ENCODE data around the gene NFE2L1.
"Not testable (repeated sequence)": the region's sequence is repeated elsewhere in the genome, so short reads cannot be mapped to it uniquely, and the experiment has no call there.

The NFE2L1 gene

DNA sequence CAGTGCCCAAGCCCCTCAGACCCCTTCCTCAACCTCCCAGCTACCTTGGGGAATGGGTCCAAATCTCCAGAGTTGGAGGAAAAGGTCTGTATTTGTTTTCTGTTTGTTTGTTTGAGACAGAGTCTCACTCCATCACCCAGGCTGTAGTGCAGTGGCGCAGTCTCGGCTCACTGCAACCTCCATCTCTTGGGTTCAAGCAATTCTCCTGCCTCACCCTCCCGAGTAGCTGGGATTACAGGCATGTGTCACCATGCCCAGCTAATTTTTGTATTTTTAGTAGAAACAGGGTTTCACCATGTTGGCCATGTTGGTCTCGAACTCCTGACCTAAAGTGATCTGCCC is 30.4 kb upstream of the NFE2L1 start:
- not testable (repeated sequence) for H2AK5ac ChIP-seq (ENCODE audit: low read depth, low read length); H4K91ac ChIP-seq (ENCODE audit: low read depth, low read length, poor library complexity); H4K8ac ChIP-seq (ENCODE audit: low read depth, low read length); H2BK5ac ChIP-seq (ENCODE audit: low read length); H2BK15ac ChIP-seq (ENCODE audit: low read length); H3K4me3 ChIP-seq (ENCODE audit: low read length in 2 of 2); H3K9me3 ChIP-seq (replicated peaks in 1 of 2; ENCODE audit: control insufficient read depth in 2 of 2, insufficient read depth in 1 of 2, low read depth in 1 of 2, low read length in 2 of 2); H3K27me3 ChIP-seq (ENCODE audit: control insufficient read depth in 3 of 3, insufficient read depth in 3 of 3, low read depth in 1 of 3, low read length in 3 of 3); H3K18ac ChIP-seq (ENCODE audit: low read length); H2AFZ ChIP-seq (ENCODE audit: low read length); H3K23ac ChIP-seq (ENCODE audit: low read depth, low read length, poor library complexity); H3K36me3 ChIP-seq (replicated peaks in 1 of 2; ENCODE audit: control insufficient read depth in 2 of 2, insufficient read depth in 2 of 2, low read length in 2 of 2); H3K79me1 ChIP-seq (ENCODE audit: low read depth, low read length); H3K4me2 ChIP-seq (ENCODE audit: insufficient read depth, low read length, poor library complexity, severe bottlenecking); H2BK12ac ChIP-seq (ENCODE audit: low read length); DNase-seq (ENCODE audit: low spot score); H3K27ac ChIP-seq (replicated peaks; ENCODE audit: low read length); H3K4ac ChIP-seq (ENCODE audit: low read length); H3K9ac ChIP-seq (ENCODE audit: low read depth, low read length, poor library complexity); H2BK120ac ChIP-seq (ENCODE audit: low read depth, low read length); H3K14ac ChIP-seq (ENCODE audit: low read length)
- H3K4me1 ChIP-seq (ENCODE audit: control insufficient read depth in 2 of 2, insufficient read depth in 1 of 2, low read depth in 1 of 2, low read length in 2 of 2), result peaks cover 30 to 35% of the 10 kb centered on the region in 2 donors
- no CpG with 5 or more reads among the region's 4 CpGs for WGBS, 2 donors (ENCODE audit: extremely low coverage in 2 of 2, insufficient read length in 2 of 2, insufficient replicate concordance in 1 of 2)

DNA sequence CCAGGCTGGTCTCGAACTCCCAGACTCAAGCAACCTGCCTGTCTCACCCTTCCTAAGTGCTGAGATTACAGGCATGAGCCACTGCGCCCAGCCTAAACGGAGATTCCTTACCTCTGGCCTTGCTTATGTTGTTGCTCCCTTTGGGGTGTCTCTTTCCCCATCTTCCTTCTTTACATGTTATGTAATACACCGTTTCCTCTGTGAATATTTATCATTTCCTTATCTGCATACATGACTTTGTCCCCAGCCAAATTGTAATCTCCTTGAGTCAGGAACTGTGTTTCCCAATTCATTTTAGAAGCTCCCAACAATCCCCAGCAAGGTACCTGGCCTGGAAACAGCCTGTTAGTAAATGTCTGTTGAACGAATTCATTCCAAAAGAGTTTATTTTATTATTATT is 26.2 kb upstream of the NFE2L1 start:
- Histone ChIP-seq H3K27ac (replicated peaks; ENCODE audit: low read length) (no peak overlapping the region), H3K4me1 (ENCODE audit: control insufficient read depth in 2 of 2, insufficient read depth in 1 of 2, low read depth in 1 of 2, low read length in 2 of 2) (peaks cover 16 to 31% of the 10 kb centered on the region in 2 donors), H2BK5ac (ENCODE audit: low read length) (no peak overlapping the region), H3K23ac (ENCODE audit: low read depth, low read length, poor library complexity) (no peak overlapping the region), H2BK120ac (ENCODE audit: low read depth, low read length) (no peak overlapping the region), H3K79me1 (ENCODE audit: low read depth, low read length) (no peaks in the 10 kb centered on the region), H3K4ac (ENCODE audit: low read length) (no peak overlapping the region), H4K8ac (ENCODE audit: low read depth, low read length) (no peak overlapping the region), H3K9me3 (replicated peaks in 1 of 2; ENCODE audit: control insufficient read depth in 2 of 2, insufficient read depth in 1 of 2, low read depth in 1 of 2, low read length in 2 of 2) (no peaks in the 10 kb centered on the region), H2BK15ac (ENCODE audit: low read length) (no peak overlapping the region), H2BK12ac (ENCODE audit: low read length) (no peak overlapping the region), H3K36me3 (replicated peaks in 1 of 2; ENCODE audit: control insufficient read depth in 2 of 2, insufficient read depth in 2 of 2, low read length in 2 of 2) (no peaks in the 10 kb centered on the region), H2AK5ac (ENCODE audit: low read depth, low read length) (no peak overlapping the region), H3K4me2 (ENCODE audit: insufficient read depth, low read length, poor library complexity, severe bottlenecking) (no peak overlapping the region), H3K4me3 (ENCODE audit: low read length in 2 of 2) (no peak overlapping the region), H3K14ac (ENCODE audit: low read length) (no peak overlapping the region), H4K91ac (ENCODE audit: low read depth, low read length, poor library complexity) (no peak overlapping the region), H3K27me3 (ENCODE audit: control insufficient read depth in 3 of 3, insufficient read depth in 3 of 3, low read depth in 1 of 3, low read length in 3 of 3) (peaks cover 0 to 15% (median 0%) of the 10 kb centered on the region in 3 experiments), H3K18ac (ENCODE audit: low read length) (no peak overlapping the region), H3K9ac (ENCODE audit: low read depth, low read length, poor library complexity) (no peak overlapping the region), H2AFZ (ENCODE audit: low read length) (no peak overlapping the region)
- no peak for DNase-seq (ENCODE audit: low spot score)
- WGBS, 2 donors (ENCODE audit: extremely low coverage in 2 of 2, insufficient read length in 2 of 2, insufficient replicate concordance in 1 of 2), result no CpG with 5 or more reads among the region's 5 CpGs

DNA sequence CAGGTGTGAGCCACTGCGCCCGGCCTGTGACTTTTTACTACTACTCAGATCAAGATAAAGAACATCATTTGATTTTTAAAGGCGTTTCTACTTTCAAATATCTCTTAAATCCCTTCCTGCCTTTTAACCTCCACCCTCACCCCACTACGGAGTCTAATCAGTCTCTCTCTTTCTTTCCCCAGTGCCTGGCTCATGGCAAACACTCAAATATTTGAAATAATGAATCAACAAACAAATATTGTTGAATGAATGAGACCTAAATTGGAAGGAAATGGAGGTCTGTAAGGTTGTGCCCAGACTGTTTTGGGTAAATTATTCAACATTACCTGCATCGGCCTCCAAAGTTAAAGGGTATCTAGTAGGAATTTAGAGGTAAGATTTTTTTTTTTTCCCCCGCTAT is 25.3 kb upstream of the NFE2L1 start:
- WGBS, 2 donors (ENCODE audit: extremely low coverage in 2 of 2, insufficient read length in 2 of 2, insufficient replicate concordance in 1 of 2), result no CpG with 5 or more reads among the region's 6 CpGs
- H3K14ac ChIP-seq (ENCODE audit: low read length), result no peak overlapping the region
- H3K27me3 ChIP-seq (ENCODE audit: control insufficient read depth in 3 of 3, insufficient read depth in 3 of 3, low read depth in 1 of 3, low read length in 3 of 3), result peaks cover 0 to 15% (median 0%) of the 10 kb centered on the region in 3 experiments
- H4K8ac ChIP-seq (ENCODE audit: low read depth, low read length), result no peak overlapping the region
- H3K4me1 ChIP-seq (ENCODE audit: control insufficient read depth in 2 of 2, insufficient read depth in 1 of 2, low read depth in 1 of 2, low read length in 2 of 2), result peaks cover 16 to 32% of the 10 kb centered on the region in 2 donors
- no peak overlapping the region for H3K4me3 ChIP-seq (ENCODE audit: low read length in 2 of 2)
- no peak overlapping the region for H3K18ac ChIP-seq (ENCODE audit: low read length)
- H3K9me3 ChIP-seq (replicated peaks in 1 of 2; ENCODE audit: control insufficient read depth in 2 of 2, insufficient read depth in 1 of 2, low read depth in 1 of 2, low read length in 2 of 2), result no peaks in the 10 kb centered on the region
- no peak overlapping the region for H2BK12ac ChIP-seq (ENCODE audit: low read length)
- H3K23ac ChIP-seq (ENCODE audit: low read depth, low read length, poor library complexity), result no peak overlapping the region
- H3K36me3 ChIP-seq (replicated peaks in 1 of 2; ENCODE audit: control insufficient read depth in 2 of 2, insufficient read depth in 2 of 2, low read length in 2 of 2), result no peaks in the 10 kb centered on the region
- H3K4ac ChIP-seq (ENCODE audit: low read length), result no peak overlapping the region
- no peak overlapping the region for H3K4me2 ChIP-seq (ENCODE audit: insufficient read depth, low read length, poor library complexity, severe bottlenecking)
- no peak overlapping the region for H3K9ac ChIP-seq (ENCODE audit: low read depth, low read length, poor library complexity)
- H3K79me1 ChIP-seq (ENCODE audit: low read depth, low read length), result no peaks in the 10 kb centered on the region
- H2BK15ac ChIP-seq (ENCODE audit: low read length), result no peak overlapping the region
- no peak for DNase-seq (ENCODE audit: low spot score)
- no peak overlapping the region for H2AK5ac ChIP-seq (ENCODE audit: low read depth, low read length)
- no peak overlapping the region for H2BK120ac ChIP-seq (ENCODE audit: low read depth, low read length)
- H2BK5ac ChIP-seq (ENCODE audit: low read length), result no peak overlapping the region
- H4K91ac ChIP-seq (ENCODE audit: low read depth, low read length, poor library complexity), result no peak overlapping the region
- peak overlapping the region; percentile 79 for H2AFZ ChIP-seq (ENCODE audit: low read length)
- H3K27ac ChIP-seq (replicated peaks; ENCODE audit: low read length), result no peak overlapping the region

- WGBS, 2 donors (ENCODE audit: extremely low coverage in 2 of 2, insufficient read length in 2 of 2, insufficient replicate concordance in 1 of 2), result no CpG with 5 or more reads among the region's 54 CpGs
- H3K4ac ChIP-seq (ENCODE audit: low read length), result no peak overlapping the region
- H2BK5ac ChIP-seq (ENCODE audit: low read length), result peak overlapping the region; percentile 63
These were observed 24.6 kb upstream of the NFE2L1 start for GRCh38 chr17:48023400-48024148.

More at GRCh38 chr17:48023400-48024148, 24.6 kb upstream of the NFE2L1 start:
- H3K14ac ChIP-seq (ENCODE audit: low read length), result no peak overlapping the region
- H4K8ac ChIP-seq (ENCODE audit: low read depth, low read length), result no peak overlapping the region
- peak overlapping the region; percentile 63 for H2BK15ac ChIP-seq (ENCODE audit: low read length)
- peak overlapping the region; percentile 99 for H3K4me2 ChIP-seq (ENCODE audit: insufficient read depth, low read length, poor library complexity, severe bottlenecking)
- H2BK120ac ChIP-seq (ENCODE audit: low read depth, low read length), result peak overlapping the region; percentile 69
- H3K9me3 ChIP-seq (replicated peaks in 1 of 2; ENCODE audit: control insufficient read depth in 2 of 2, insufficient read depth in 1 of 2, low read depth in 1 of 2, low read length in 2 of 2), result no peaks in the 10 kb centered on the region
- DNase-seq (ENCODE audit: low spot score), result no peak
- peak overlapping the region; percentile 79 for H2AFZ ChIP-seq (ENCODE audit: low read length)
- H2BK12ac ChIP-seq (ENCODE audit: low read length), result peak overlapping the region; percentile 52
- peaks cover 14 to 29% of the 10 kb centered on the region in 2 donors for H3K4me1 ChIP-seq (ENCODE audit: control insufficient read depth in 2 of 2, insufficient read depth in 1 of 2, low read depth in 1 of 2, low read length in 2 of 2)
- peak overlapping the region; percentile 50 for H3K27ac ChIP-seq (replicated peaks; ENCODE audit: low read length)
- no peak overlapping the region for H4K91ac ChIP-seq (ENCODE audit: low read depth, low read length, poor library complexity)
- peak overlapping the region; percentile 6 for H3K23ac ChIP-seq (ENCODE audit: low read depth, low read length, poor library complexity)
- H3K18ac ChIP-seq (ENCODE audit: low read length), result peak overlapping the region; percentile 93
- H3K4me3 ChIP-seq (ENCODE audit: low read length in 2 of 2), result peak overlapping the region; percentile 33 to 72
- H3K36me3 ChIP-seq (replicated peaks in 1 of 2; ENCODE audit: control insufficient read depth in 2 of 2, insufficient read depth in 2 of 2, low read length in 2 of 2), result no peaks in the 10 kb centered on the region
- peak overlapping the region; percentile 71 for H2AK5ac ChIP-seq (ENCODE audit: low read depth, low read length)
- no peaks in the 10 kb centered on the region for H3K79me1 ChIP-seq (ENCODE audit: low read depth, low read length)
- peaks cover 0 to 15% (median 0%) of the 10 kb centered on the region in 3 experiments for H3K27me3 ChIP-seq (ENCODE audit: control insufficient read depth in 3 of 3, insufficient read depth in 3 of 3, low read depth in 1 of 3, low read length in 3 of 3)
- peak overlapping the region; percentile 80 for H3K9ac ChIP-seq (ENCODE audit: low read depth, low read length, poor library complexity)
